Ectodermal cell (in vitro differentiated cells): ENCODE data around the gene GPR3.

Source experiments
- H3K27ac ChIP-seq: 2 replicates; pipeline ENCODE4 v1.7.0; 2013; ENCODE audit warnings: mild to moderate bottlenecking, low read depth, low read length; ENCODE audit not compliant: insufficient read depth, poor library complexity, severe bottlenecking
- H3K27me3 ChIP-seq: 2 replicates; pipeline ENCODE4 v1.7.0; 2013; ENCODE audit warnings: mild to moderate bottlenecking, low read length; ENCODE audit not compliant: insufficient read depth, control insufficient read depth, poor library complexity, severe bottlenecking
- H3K36me3 ChIP-seq: one replicate; pipeline ENCODE4 v1.7.0; 2013; ENCODE audit warnings: low read length; ENCODE audit not compliant: control insufficient read depth, insufficient read depth
- H3K4me1 ChIP-seq: one replicate; pipeline ENCODE4 v1.7.0; 2013; ENCODE audit warnings: low read length; ENCODE audit not compliant: control insufficient read depth, insufficient read depth
- H3K4me3 ChIP-seq: 2 replicates; pipeline ENCODE4 v1.7.0; 2013; ENCODE audit warnings: low read depth, low read length, control low read depth; ENCODE audit not compliant: insufficient read depth
- H3K9me3 ChIP-seq: 2 replicates; pipeline ENCODE4 v1.7.0; 2013; ENCODE audit warnings: mild to moderate bottlenecking, low read length, moderate library complexity; ENCODE audit not compliant: control insufficient read depth
- WGBS, 2 experiments: methylation state at CpG; one replicate each; pipeline ENCODE4 v1.1.7; 2013; ENCODE audit warnings: missing lambda C conversion rate in 2 of 2; 5-methylcytosine and 5-hydroxymethylcytosine counted together

Gene GPR3

DNA sequence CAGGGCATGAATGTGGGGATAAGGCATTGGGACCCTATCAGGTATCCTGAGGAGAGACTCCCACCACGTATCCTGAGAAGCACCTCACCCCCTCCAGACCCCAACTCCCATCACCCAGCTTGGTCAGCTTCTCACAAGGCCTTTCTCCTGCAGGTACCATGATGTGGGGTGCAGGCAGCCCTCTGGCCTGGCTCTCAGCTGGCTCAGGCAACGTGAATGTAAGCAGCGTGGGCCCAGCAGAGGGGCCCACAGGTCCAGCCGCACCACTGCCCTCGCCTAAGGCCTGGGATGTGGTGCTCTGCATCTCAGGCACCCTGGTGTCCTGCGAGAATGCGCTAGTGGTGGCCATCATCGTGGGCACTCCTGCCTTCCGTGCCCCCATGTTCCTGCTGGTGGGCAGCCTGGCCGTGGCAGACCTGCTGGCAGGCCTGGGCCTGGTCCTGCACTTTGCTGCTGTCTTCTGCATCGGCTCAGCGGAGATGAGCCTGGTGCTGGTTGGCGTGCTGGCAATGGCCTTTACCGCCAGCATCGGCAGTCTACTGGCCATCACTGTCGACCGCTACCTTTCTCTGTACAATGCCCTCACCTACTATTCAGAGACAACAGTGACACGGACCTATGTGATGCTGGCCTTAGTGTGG is 1.3 kb downstream of the GPR3 start:
- Histone ChIP-seq H3K27me3 (no peaks in the 10 kb centered on the region), H3K36me3 (no peaks in the 10 kb centered on the region), H3K9me3 (no peaks in the 10 kb centered on the region), H3K27ac (no peak overlapping the region), H3K4me1 (peaks cover 16% of the 10 kb centered on the region), H3K4me3 (no peak overlapping the region)
- WGBS, 2 experiments: 94 to 95% methylated on average over 18 of the region's 18 CpGs

DNA sequence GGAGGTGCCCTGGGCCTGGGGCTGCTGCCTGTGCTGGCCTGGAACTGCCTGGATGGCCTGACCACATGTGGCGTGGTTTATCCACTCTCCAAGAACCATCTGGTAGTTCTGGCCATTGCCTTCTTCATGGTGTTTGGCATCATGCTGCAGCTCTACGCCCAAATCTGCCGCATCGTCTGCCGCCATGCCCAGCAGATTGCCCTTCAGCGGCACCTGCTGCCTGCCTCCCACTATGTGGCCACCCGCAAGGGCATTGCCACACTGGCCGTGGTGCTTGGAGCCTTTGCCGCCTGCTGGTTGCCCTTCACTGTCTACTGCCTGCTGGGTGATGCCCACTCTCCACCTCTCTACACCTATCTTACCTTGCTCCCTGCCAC is 1.8 kb downstream of the GPR3 start:
- Histone ChIP-seq H3K36me3 (no peaks in the 10 kb centered on the region), H3K27me3 (no peaks in the 10 kb centered on the region), H3K9me3 (no peaks in the 10 kb centered on the region), H3K4me3 (no peak overlapping the region), H3K4me1 (peaks cover 21% of the 10 kb centered on the region), H3K27ac (no peak overlapping the region)
- 96 to 98% methylated on average over 9 of the region's 9 CpGs for WGBS, 2 experiments

DNA sequence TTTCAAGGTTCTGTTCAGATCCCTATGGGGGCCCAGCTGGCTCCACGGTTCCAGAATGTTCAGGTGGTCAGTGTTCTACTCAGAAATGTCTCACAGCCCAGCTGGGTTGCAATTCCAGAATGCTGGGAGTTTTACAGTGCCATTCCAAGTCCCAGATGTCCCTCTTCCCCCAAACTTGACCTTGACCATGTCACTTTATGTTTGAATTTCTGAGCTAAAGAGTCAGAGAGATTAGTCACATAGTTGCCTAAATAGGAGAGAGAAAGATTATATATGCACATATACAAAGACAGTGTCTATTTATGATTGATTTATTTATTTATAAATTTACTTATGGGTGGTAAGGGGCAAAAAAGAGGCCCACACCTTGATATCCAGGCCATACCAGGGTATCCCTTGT is 2.5 kb downstream of the GPR3 start:
- H3K27me3 ChIP-seq: no peaks in the 10 kb centered on the region
- no peaks in the 10 kb centered on the region for H3K9me3 ChIP-seq
- H3K27ac ChIP-seq: no peak overlapping the region
- H3K36me3 ChIP-seq: no peaks in the 10 kb centered on the region
- 92 to 94% methylated on average over 1 of the region's 1 CpG for WGBS, 2 experiments
- peaks cover 22% of the 10 kb centered on the region for H3K4me1 ChIP-seq
- no peak overlapping the region for H3K4me3 ChIP-seq

DNA sequence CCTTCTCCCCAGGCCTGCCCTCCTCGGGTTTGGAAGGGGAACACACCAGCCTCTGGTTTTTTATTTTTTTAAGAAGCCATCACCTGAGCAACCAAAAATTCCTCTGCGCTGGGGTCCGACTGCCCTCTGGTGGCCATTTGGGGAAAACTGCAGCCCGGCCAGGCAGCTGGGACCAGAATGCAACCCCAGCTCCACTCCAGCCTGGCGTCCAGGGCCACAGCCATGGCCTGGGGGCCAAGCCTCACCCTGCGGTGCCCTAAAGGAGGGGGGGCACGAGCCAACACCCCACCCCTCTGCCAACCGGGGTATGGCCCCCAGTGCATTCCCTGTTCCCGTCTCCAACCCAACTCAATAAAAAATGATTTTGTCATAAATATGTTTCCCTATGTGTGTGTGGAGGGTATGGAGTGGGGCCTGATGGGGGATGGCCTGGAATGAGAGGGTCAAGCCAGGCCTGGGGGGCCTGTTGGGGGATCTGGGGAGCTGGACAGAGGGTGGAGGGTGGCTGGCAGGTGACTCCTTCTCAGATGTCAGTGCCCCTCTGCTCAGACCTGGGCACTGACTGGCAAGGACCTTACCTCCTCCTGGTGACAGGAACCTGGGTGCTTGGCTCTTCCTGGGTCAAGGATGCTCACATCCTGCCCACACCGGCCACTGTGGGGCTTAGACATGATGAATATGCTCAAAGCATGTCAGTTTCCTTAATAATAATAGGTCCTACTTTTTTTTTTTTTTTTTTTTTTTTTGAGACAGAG is 3.2 kb downstream of the GPR3 start:
- Histone ChIP-seq H3K27ac (no peak overlapping the region), H3K4me1 (peaks cover 28% of the 10 kb centered on the region), H3K36me3 (no peaks in the 10 kb centered on the region), H3K27me3 (no peaks in the 10 kb centered on the region), H3K4me3 (no peak overlapping the region), H3K9me3 (no peaks in the 10 kb centered on the region)
- 13 to 16% methylated on average over 8 to 10 of the region's 10 CpGs for WGBS, 2 experiments

DNA sequence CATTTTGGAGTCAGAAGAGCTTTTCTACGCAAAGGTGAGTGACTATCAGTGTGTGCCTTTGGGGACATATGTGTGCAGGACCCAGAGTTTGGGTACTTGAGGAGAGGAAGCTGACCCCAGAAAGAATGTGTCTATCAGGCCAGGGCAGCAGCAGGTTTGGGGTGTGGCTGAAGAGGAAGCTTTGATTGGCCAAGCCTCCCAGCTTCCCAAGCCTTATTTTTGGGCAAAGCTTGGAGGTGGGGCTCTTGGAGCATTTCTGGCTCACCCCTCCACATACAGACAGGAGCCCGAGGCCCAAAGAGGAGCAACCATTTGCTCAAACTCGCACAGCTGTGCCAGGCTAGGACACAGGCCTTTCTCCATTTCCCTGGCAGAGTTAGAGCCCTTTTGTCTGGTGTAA is 4.7 kb downstream of the GPR3 start:
- Histone ChIP-seq H3K27me3 (no peaks in the 10 kb centered on the region), H3K27ac (no peak overlapping the region)
- 92 to 95% methylated on average over 3 of the region's 3 CpGs for WGBS, 2 experiments

DNA sequence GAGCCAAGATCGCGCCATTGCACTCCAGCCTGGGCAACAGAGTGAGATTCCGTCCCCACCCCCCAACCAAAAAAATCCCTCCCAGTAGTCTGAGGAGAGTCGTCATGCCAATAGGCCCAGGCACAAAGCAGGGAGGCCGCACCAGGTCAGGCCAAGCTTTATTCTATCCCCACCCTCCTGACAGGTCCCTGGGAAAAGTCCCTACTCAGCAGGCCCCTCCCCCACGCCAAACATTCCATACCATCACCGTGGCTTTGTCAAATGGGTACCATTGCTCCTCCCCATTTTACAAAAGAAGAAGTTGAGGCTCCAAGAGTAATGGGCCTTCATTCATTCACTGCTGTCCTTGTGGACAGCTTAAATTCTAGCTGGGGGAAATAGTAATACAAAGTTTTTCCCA is 5.3 kb downstream of the GPR3 start:
- H3K4me1 ChIP-seq: peaks cover 29% of the 10 kb centered on the region
- WGBS, 2 experiments: 69 to 74% methylated on average over 7 of the region's 7 CpGs

More for the DNA sequence above, 4.7 kb downstream of the GPR3 start:
- no peak overlapping the region for H3K4me3 ChIP-seq
- no peaks in the 10 kb centered on the region for H3K9me3 ChIP-seq
- peaks cover 22% of the 10 kb centered on the region for H3K4me1 ChIP-seq
- H3K36me3 ChIP-seq: no peaks in the 10 kb centered on the region

DNA sequence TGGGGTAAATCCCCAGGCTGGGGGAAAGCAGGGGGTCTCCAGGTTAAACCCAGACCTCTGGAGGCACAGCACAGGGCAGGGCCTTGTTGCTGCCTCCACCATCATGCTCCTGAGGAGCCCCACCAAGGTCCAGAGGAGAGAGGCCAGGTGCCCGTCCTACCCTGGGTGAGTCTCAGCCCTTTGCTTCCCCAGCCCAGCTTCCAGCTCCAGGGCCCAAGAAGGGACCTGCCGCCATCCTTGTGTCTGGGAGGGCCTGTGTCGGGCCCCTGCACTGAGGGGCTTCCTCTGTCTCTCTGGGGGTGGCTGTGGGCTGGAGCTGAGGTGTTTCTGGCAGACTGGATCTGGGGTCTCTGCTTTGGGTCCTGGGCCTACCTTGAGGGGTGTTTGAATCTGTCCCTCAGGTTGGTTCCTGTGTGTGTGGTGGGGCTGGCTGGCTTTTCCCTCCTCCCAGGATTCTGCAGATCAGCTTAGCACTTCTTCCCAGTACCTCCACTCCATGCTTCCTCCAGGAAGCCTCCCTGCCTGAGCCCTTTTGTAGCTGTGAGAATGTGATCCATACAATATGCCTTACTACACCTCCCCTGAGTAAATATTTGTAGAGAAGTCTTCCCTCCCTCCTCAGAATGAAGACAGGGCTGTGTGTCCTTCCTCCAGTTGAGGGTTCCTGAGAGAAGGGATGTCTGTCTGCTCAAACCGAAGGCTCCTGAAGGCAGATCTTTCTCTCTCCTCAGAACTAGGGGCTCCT is 6.2 kb downstream of the GPR3 start:
- Histone ChIP-seq H3K4me1 (peaks cover 37% of the 10 kb centered on the region), H3K4me3 (no peak overlapping the region), H3K9me3 (no peaks in the 10 kb centered on the region), H3K27me3 (no peaks in the 10 kb centered on the region), H3K27ac (no peak overlapping the region), H3K36me3 (no peaks in the 10 kb centered on the region)
- 86 to 89% methylated on average over 4 of the region's 4 CpGs for WGBS, 2 experiments

More for the DNA sequence above, 5.3 kb downstream of the GPR3 start:
- Histone ChIP-seq H3K4me3 (no peak overlapping the region), H3K27ac (no peak overlapping the region), H3K9me3 (no peaks in the 10 kb centered on the region), H3K27me3 (no peaks in the 10 kb centered on the region), H3K36me3 (no peaks in the 10 kb centered on the region)

DNA sequence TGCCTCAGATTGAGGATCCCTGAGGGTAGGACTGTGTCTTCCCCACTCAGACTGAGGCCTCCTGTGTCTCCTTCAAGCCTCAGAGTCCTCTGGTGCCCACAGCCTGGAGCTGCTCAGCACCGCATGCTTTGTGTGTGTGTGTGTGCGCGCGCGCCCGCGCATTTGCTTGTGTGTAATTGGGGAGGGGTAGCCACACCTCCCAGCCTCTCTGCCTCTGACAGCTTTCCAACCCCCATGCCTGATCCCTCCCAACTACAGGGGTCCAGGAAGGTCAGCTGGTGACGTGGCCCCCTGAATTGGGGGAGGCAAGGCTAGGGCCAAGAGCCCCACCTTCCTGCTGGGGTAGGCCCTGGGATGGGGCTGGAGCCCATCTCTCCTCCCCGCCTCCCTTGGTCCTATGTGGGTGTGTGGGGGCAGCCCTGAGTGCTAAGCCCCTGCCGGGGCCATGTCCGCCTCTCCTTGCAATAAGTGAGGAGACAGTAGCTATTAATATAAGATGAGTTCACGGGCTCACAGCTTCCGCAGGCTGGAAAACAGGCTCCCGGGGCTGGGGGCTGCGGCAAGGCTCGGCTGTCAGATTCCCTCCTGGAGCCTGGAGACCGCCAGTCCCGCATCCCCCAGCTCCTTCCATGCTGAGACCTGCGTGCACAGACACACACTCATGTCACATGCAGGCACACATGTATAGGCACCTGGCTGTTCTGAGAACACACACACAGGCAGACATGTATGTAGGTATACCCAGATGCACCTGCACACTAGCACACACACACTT is 7.0 kb downstream of the GPR3 start:
- Histone ChIP-seq H3K27ac (no peak overlapping the region), H3K4me1 (peaks cover 45% of the 10 kb centered on the region), H3K9me3 (no peaks in the 10 kb centered on the region), H3K4me3 (no peak overlapping the region), H3K36me3 (no peaks in the 10 kb centered on the region), H3K27me3 (no peaks in the 10 kb centered on the region)
- 88 to 92% methylated on average over 12 to 19 of the region's 19 CpGs for WGBS, 2 experiments

DNA sequence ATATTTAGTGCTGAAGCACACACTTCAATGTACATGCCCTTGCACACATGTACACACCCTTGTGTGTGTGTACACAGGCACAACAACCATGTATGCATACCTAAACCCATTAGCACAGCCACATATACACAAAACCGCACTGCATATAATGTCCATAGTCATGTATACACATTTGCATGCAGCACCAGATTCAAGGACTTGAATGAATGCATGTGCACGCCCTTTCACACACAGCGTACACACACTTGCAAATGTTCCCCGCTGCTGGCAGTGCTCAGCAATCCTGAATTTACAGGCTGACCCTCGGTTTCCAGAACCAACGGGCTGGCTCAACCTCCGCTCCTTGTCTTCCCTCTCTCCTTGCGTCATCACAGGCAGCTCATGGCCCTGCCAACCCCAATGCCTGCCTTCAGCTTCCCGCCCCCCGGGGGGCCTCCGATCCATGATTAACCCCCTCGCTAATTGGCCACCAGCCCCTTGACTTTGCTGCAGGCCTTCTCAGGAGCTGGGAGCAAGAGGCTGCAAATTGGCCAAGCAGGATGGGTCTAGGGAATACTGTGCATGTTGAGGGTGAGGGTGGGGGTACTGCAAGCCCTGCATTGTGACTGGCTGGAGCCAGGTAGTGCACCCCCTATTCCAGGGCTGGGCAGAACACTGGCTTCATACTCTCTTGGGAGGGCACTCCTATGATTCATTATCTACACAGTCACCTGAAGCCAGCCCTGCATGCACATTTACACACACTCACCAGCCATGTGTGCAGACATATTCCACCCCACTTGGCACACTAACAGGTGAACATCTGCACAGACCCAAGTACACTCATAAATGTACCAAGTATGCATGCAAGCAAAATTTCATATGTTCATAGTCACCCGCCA is 7.9 kb downstream of the GPR3 start:
- H3K36me3 ChIP-seq: no peaks in the 10 kb centered on the region
- H3K4me3 ChIP-seq: no peak overlapping the region
- 73 to 74% methylated on average over 13 of the region's 13 CpGs for WGBS, 2 experiments
- no peaks in the 10 kb centered on the region for H3K27me3 ChIP-seq
- H3K4me1 ChIP-seq: peaks cover 53% of the 10 kb centered on the region
- no peaks in the 10 kb centered on the region for H3K9me3 ChIP-seq
- H3K27ac ChIP-seq: no peak overlapping the region
